T-helper 22 cell (primary cell): ENCODE data around the gene HS3ST3B1.
A peak's percentile ranks its signal among the peaks of the same experiment; 100 is the strongest.

Experiments
- DNase-seq: peaks from one replicate; pipeline ENCODE4 v3.0.0-alpha.2; 2020; ENCODE audit warnings: low read depth

The HS3ST3B1 gene

GRCh38 chr17:14303343-14304221, 2.7 kb downstream of the HS3ST3B1 start:
- peak; percentile 42 for DNase-seq

GRCh38 chr17:14304222-14304772, 3.4 kb downstream of the HS3ST3B1 start:
- DNase-seq = no peak

GRCh38 chr17:14304773-14305517, 4.1 kb downstream of the HS3ST3B1 start:
- no peak for DNase-seq

- no peak for DNase-seq
Measured at GRCh38 chr17:14305785-14306496, 5.1 kb downstream of the HS3ST3B1 start.

- no peak for DNase-seq
Measured at GRCh38 chr17:14306596-14306995, 5.7 kb downstream of the HS3ST3B1 start.

- no peak for DNase-seq
Measured at GRCh38 chr17:14307560-14308024, 6.7 kb downstream of the HS3ST3B1 start.

GRCh38 chr17:14308636-14308964, 7.7 kb downstream of the HS3ST3B1 start:
- DNase-seq = no peak

- peak; percentile 90 for DNase-seq
Measured at GRCh38 chr17:14308965-14309879, 8.3 kb downstream of the HS3ST3B1 start.

GRCh38 chr17:14310101-14310500, 9.2 kb downstream of the HS3ST3B1 start:
- DNase-seq = no peak

- DNase-seq = no peak
Measured at GRCh38 chr17:14310605-14311004, 9.7 kb downstream of the HS3ST3B1 start.

- DNase-seq = no peak
Measured at GRCh38 chr17:14311186-14311705, 10.4 kb downstream of the HS3ST3B1 start.

GRCh38 chr17:14311981-14312380, 11.1 kb downstream of the HS3ST3B1 start:
- no peak for DNase-seq

GRCh38 chr17:14312522-14312921, 11.6 kb downstream of the HS3ST3B1 start:
- DNase-seq = no peak

GRCh38 chr17:14316126-14316832, 15.4 kb downstream of the HS3ST3B1 start:
- DNase-seq = no peak

- no peak for DNase-seq
Measured at GRCh38 chr17:14317383-14317782, 16.5 kb downstream of the HS3ST3B1 start.

- no peak for DNase-seq
Measured at GRCh38 chr17:14318109-14318917, 17.4 kb downstream of the HS3ST3B1 start.

- no peak for DNase-seq
Measured at GRCh38 chr17:14318918-14319205, 18.0 kb downstream of the HS3ST3B1 start.

- no peak for DNase-seq
Measured at GRCh38 chr17:14320098-14320497, 19.2 kb downstream of the HS3ST3B1 start.

GRCh38 chr17:14320734-14321475, 20.0 kb downstream of the HS3ST3B1 start:
- DNase-seq = no peak
